CD4-positive, alpha-beta T cell treated with Interferon alpha-2 for 1 hour (primary cell): ENCODE data around the gene SNTB2.
A peak's percentile ranks its signal among the peaks of the same experiment; 100 is the strongest.
"Not testable (repeated sequence)": the region's sequence is repeated elsewhere in the genome, so short reads cannot be mapped to it uniquely, and the experiment has no call there.

ENCODE experiments used
- DNase-seq, 2 donors: peaks; one replicate each; pipeline ENCODE4 v3.0.0-alpha.2; 2020 to 2022

SNTB2 gene

GRCh38 chr16:69186642-69187445 is at the start of gene SNTB2:
Gene SNTB2 (plus strand): TSS chr16:69187164. CDS start chr16:69187167, 3 bp downstream.
- peak; percentile 69 to 82 for DNase-seq

GRCh38 chr16:69138608-69139007 is 48.4 kb upstream of the SNTB2 start:
- no peak for DNase-seq

- not testable (repeated sequence) for DNase-seq
Observed at GRCh38 chr16:69139464-69139863, 47.5 kb upstream of the SNTB2 start.

- DNase-seq, result no peak
Observed at GRCh38 chr16:69141014-69141413, 46.0 kb upstream of the SNTB2 start.

GRCh38 chr16:69141936-69142335 is 45.0 kb upstream of the SNTB2 start:
- no peak for DNase-seq

GRCh38 chr16:69143116-69143515 is 43.8 kb upstream of the SNTB2 start:
- no peak for DNase-seq

- no peak for DNase-seq
Observed at GRCh38 chr16:69145658-69146057, 41.3 kb upstream of the SNTB2 start.

- not testable (repeated sequence) for DNase-seq
Observed at GRCh38 chr16:69149621-69150020, 37.3 kb upstream of the SNTB2 start.

- DNase-seq, result peak; percentile 54 to 78
Observed at GRCh38 chr16:69150146-69150865, 36.7 kb upstream of the SNTB2 start.

GRCh38 chr16:69157196-69157595 is 29.8 kb upstream of the SNTB2 start:
- DNase-seq, result no peak

GRCh38 chr16:69160192-69160591 is 26.8 kb upstream of the SNTB2 start:
- no peak for DNase-seq

- no peak for DNase-seq
Observed at GRCh38 chr16:69165584-69165983, 21.4 kb upstream of the SNTB2 start.

- peak in 1 of 2 donors; percentile 18 for DNase-seq
Observed at GRCh38 chr16:69166221-69166833, 20.6 kb upstream of the SNTB2 start.

GRCh38 chr16:69166946-69167930 is 19.7 kb upstream of the SNTB2 start:
- DNase-seq, result no peak

GRCh38 chr16:69169051-69169450 is 17.9 kb upstream of the SNTB2 start:
- DNase-seq, result no peak

GRCh38 chr16:69169607-69170352 is 17.2 kb upstream of the SNTB2 start:
- no peak for DNase-seq

GRCh38 chr16:69171325-69172084 is 15.5 kb upstream of the SNTB2 start:
- no peak for DNase-seq

GRCh38 chr16:69176033-69176800 is 10.7 kb upstream of the SNTB2 start:
- DNase-seq, result no peak

- no peak for DNase-seq
Observed at GRCh38 chr16:69179328-69180010, 7.5 kb upstream of the SNTB2 start.

GRCh38 chr16:69180011-69180338 is 7.0 kb upstream of the SNTB2 start:
- no peak for DNase-seq
